Sigmoid colon (tissue), 7 donors: ENCODE data around the gene CALY. TPM values are rescaled to one million over a fixed set of nuclear protein-coding genes. Genes with fewer than 3 reads are reported as not detected.

Experiments
- DNase-seq: peaks from one replicate; pipeline ENCODE4 v3.0.0-alpha.2; 2019
- H3K27ac ChIP-seq, 4 donors: fragments of 200-600 bp; sonication (generic); one replicate each; pipeline ENCODE4 v1.5.1; 2016 to 2019; ENCODE audit warnings: mild to moderate bottlenecking in 1 of 4
- H3K27me3 ChIP-seq, 3 donors: fragments of 200-600 bp; sonication (generic); one replicate each; pipeline ENCODE4 v1.5.1; 2019; ENCODE audit warnings: mild to moderate bottlenecking in 1 of 3
- H3K36me3 ChIP-seq, 4 donors: fragments of 200-600 bp; sonication (generic); one replicate each; pipeline ENCODE4 v1.5.1; 2016 to 2019
- H3K4me1 ChIP-seq, 4 donors: fragments of 200-600 bp; sonication (generic); one replicate each; pipeline ENCODE4 v1.5.1; 2017 to 2019
- H3K4me3 ChIP-seq, 4 donors: fragments of 200-600 bp; sonication (generic); one replicate each; pipeline ENCODE4 v1.5.1; 2017 to 2019; ENCODE audit warnings: mild to moderate bottlenecking in 2 of 4, moderate library complexity in 1 of 4
- H3K9me3 ChIP-seq, 4 donors: fragments of 200-600 bp in 3 of 4; sonication (generic) in 3 of 4; one replicate each; pipeline versions ENCODE4 v1.5.1 to v1.6.1; 2013 to 2019
- CTCF ChIP-seq, 4 experiments: fragments of 450-650 bp in 3 of 4; fragments of 200-600 bp in 1 of 4; IDR thresholded peaks; one replicate each; pipeline ENCODE4 v1.5.1; 2016 to 2019; ENCODE audit warnings: antibody characterized with exemption in 4 of 4, mild to moderate bottlenecking in 3 of 4, moderate library complexity in 2 of 4
- EP300 ChIP-seq, 4 donors: sonication (generic); formaldehyde crosslinking; IDR thresholded peaks; one replicate each; pipeline ENCODE4 v1.6.1; 2017; ENCODE audit warnings: antibody characterized with exemption in 4 of 4
- POLR2A ChIP-seq, 2 donors: fragments of 450-650 bp; IDR thresholded peaks; one replicate each; pipeline ENCODE4 v1.6.1; 2016; ENCODE audit warnings: antibody characterized with exemption in 2 of 2, mild to moderate bottlenecking in 2 of 2, moderate library complexity in 2 of 2
- POLR2AphosphoS5 ChIP-seq, 4 donors: sonication (generic); formaldehyde crosslinking; IDR thresholded peaks; one replicate each; pipeline ENCODE4 v1.6.1; 2017; ENCODE audit warnings: antibody characterized with exemption in 4 of 4
- WGBS, 2 donors: extraction: QIAGEN DNeasy Blood & Tissue Kit; methylation state at CpG; one replicate each; pipeline ENCODE4 v1.1.7; 2013; 5-methylcytosine and 5-hydroxymethylcytosine counted together
- intact Hi-C: fragments of 100-400 bp; cut with DNase I; formaldehyde crosslinking; loops from one replicate; pipeline ENCODE4 v1.15.1; 2023
- polyA plus RNA-seq, 3 donors: library from polyadenylated mRNA; stranded (reverse); fragments of 200-250 nt; gene quantifications; one replicate each; pipeline ENCODE4 v1.2.3, GENCODE V29; 2013
- total RNA-seq, 4 donors: library from RNA; depleted of rRNA; stranded (reverse); fragments of >200 nt; gene quantifications; one replicate each; pipeline ENCODE4 v1.1.0, GENCODE V29; 2016
- donor health status: healthy with polysubstance abuse.
- donor health status: Bipolar disorder and iron deficiency.
- donor health status: healthy.

Gene CALY
- total and polyA plus RNA-seq, 7 donors: 1.3 to 6.8 (median 5.0) TPM; not detected in 2

- H3K4me3 ChIP-seq: no peak overlapping the region
- no peaks in the 10 kb centered on the region for H3K9me3 ChIP-seq
- no peaks in the 10 kb centered on the region for H3K4me1 ChIP-seq
- TF ChIP-seq EP300 (IDR thresholded peaks at IDR 0.05): no peak
- no peak for DNase-seq
- intact Hi-C loops: no loop called here
- H3K36me3 ChIP-seq: no peaks in the 10 kb centered on the region
- H3K27ac ChIP-seq: no peak overlapping the region
- peaks cover 4 to 70% (median 21%) of the 10 kb centered on the region in 3 donors for H3K27me3 ChIP-seq
- 26 to 57% methylated on average over 16 of the region's 16 CpGs for WGBS, 2 donors
These were observed 11.2 kb upstream of the CALY start for GRCh38 chr10:133347710-133348517.

GRCh38 chr10:133346413-133346812 is 9.7 kb upstream of the CALY start:
- 52 to 54% methylated on average over 11 of the region's 11 CpGs for WGBS, 2 donors
- TF ChIP-seq CTCF (IDR thresholded peaks at IDR 0.05): no peak
- no peak for TF ChIP-seq EP300 (IDR thresholded peaks at IDR 0.05)
- TF ChIP-seq POLR2A (IDR thresholded peaks at IDR 0.05): no peak
- no peak for TF ChIP-seq POLR2AphosphoS5 (IDR thresholded peaks at IDR 0.05)
- Histone ChIP-seq H3K27me3 (peaks cover 4 to 79% (median 21%) of the 10 kb centered on the region in 3 donors), H3K4me1 (no peaks in the 10 kb centered on the region), H3K36me3 (no peaks in the 10 kb centered on the region), H3K9me3 (no peaks in the 10 kb centered on the region), H3K27ac (no peak overlapping the region), H3K4me3 (no peak overlapping the region)
- intact Hi-C loops: no loop called here
- DNase-seq: no peak

GRCh38 chr10:133344236-133344635 is 7.5 kb upstream of the CALY start:
- intact Hi-C loops: no loop called here
- H3K4me3 ChIP-seq: no peak overlapping the region
- 74 to 75% methylated on average over 5 of the region's 5 CpGs for WGBS, 2 donors
- no peaks in the 10 kb centered on the region for H3K36me3 ChIP-seq
- no peak overlapping the region for H3K27ac ChIP-seq
- no peak for TF ChIP-seq POLR2A (IDR thresholded peaks at IDR 0.05)
- no peak for TF ChIP-seq CTCF (IDR thresholded peaks at IDR 0.05)
- TF ChIP-seq EP300 (IDR thresholded peaks at IDR 0.05): no peak
- H3K9me3 ChIP-seq: no peaks in the 10 kb centered on the region
- peaks cover 4 to 83% (median 17%) of the 10 kb centered on the region in 3 donors for H3K27me3 ChIP-seq
- no peaks in the 10 kb centered on the region for H3K4me1 ChIP-seq
- DNase-seq: no peak

GRCh38 chr10:133343558-133343957 is 6.9 kb upstream of the CALY start:
- H3K27me3 ChIP-seq: peaks cover 4 to 84% (median 23%) of the 10 kb centered on the region in 3 donors
- TF ChIP-seq POLR2A (IDR thresholded peaks at IDR 0.05): no peak
- H3K36me3 ChIP-seq: no peaks in the 10 kb centered on the region
- intact Hi-C loops: no loop called here
- 48 to 59% methylated on average over 9 of the region's 9 CpGs for WGBS, 2 donors
- no peaks in the 10 kb centered on the region for H3K9me3 ChIP-seq
- no peaks in the 10 kb centered on the region for H3K4me1 ChIP-seq
- H3K27ac ChIP-seq: no peak overlapping the region
- no peak for DNase-seq
- no peak overlapping the region for H3K4me3 ChIP-seq

- H3K4me1 ChIP-seq: no peaks in the 10 kb centered on the region
- H3K9me3 ChIP-seq: no peaks in the 10 kb centered on the region
- 76% methylated on average over 8 of the region's 8 CpGs for WGBS, 2 donors
- H3K4me3 ChIP-seq: no peak overlapping the region
- intact Hi-C loops: no loop called here
- H3K27ac ChIP-seq: no peak overlapping the region
- no peak for TF ChIP-seq POLR2A (IDR thresholded peaks at IDR 0.05)
- TF ChIP-seq CTCF (IDR thresholded peaks at IDR 0.05): no peak
- TF ChIP-seq POLR2AphosphoS5 (IDR thresholded peaks at IDR 0.05): no peak
- TF ChIP-seq EP300 (IDR thresholded peaks at IDR 0.05): no peak
- H3K27me3 ChIP-seq: peaks cover 4 to 85% (median 25%) of the 10 kb centered on the region in 3 donors
- DNase-seq: no peak
- H3K36me3 ChIP-seq: no peaks in the 10 kb centered on the region
These were observed 6.2 kb upstream of the CALY start for GRCh38 chr10:133342942-133343341.
